KOPT-K1 (cell line): ENCODE data around the gene TXNRD2.
"Not testable (repeated sequence)": the region's sequence is repeated elsewhere in the genome, so short reads cannot be mapped to it uniquely, and the experiment has no call there.

Source experiments
- H3K27ac ChIP-seq: fragments of 200-600 bp; sonication (generic); 2 replicates; pipeline ENCODE4 v1.5.1; 2016; ENCODE audit warnings: antibody characterized with exemption, mild to moderate bottlenecking, low read depth, low read length; ENCODE audit not compliant: poor library complexity, severe bottlenecking
- H3K36me3 ChIP-seq: fragments of 200-600 bp; sonication (generic); 2 replicates; pipeline ENCODE4 v1.5.1; 2017; ENCODE audit warnings: antibody characterized with exemption, mild to moderate bottlenecking, low read length, moderate library complexity; ENCODE audit not compliant: insufficient read depth
- H3K9me3 ChIP-seq: fragments of 200-600 bp; sonication (generic); 2 replicates; pipeline ENCODE4 v1.5.1; 2017; ENCODE audit warnings: antibody characterized with exemption, low read length, mild to moderate bottlenecking; ENCODE audit not compliant: insufficient read depth, poor library complexity, severe bottlenecking

The TXNRD2 gene

DNA sequence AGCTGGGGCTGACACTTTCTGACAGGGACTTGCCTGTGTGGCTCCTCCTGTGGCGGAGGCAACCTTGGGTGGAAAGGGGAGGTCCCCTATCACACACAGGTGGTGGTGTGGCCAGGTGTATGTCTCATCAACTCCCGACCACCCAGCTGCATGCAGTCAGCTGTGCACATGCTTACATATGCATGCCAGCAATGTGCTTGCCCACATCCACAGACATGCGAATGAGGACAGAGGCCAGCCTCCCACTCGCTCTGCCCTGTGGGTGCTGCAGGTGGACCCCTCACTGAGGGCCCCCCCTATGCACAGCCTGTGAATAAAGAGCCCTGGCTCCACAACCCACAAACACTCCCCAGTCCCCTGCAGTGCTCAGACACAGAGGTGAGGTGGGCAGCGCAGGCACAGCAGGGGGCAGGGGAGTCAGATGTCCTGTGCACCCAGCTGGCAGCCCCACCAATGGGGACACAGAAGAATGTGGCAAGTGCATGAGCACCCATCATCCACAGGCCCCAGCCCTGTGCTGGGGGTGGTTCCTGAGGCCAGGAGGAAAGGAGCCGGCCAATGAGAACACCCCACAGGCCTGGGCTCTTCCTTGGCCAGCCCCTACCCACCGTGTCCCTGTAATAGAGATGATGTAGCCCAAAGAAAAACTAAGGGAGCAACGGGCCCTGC is 96.4 kb downstream of the TXNRD2 start:
- Histone ChIP-seq H3K9me3 (no peaks in the 10 kb centered on the region), H3K27ac (no peak overlapping the region), H3K36me3 (peaks cover 75% of the 10 kb centered on the region)

DNA sequence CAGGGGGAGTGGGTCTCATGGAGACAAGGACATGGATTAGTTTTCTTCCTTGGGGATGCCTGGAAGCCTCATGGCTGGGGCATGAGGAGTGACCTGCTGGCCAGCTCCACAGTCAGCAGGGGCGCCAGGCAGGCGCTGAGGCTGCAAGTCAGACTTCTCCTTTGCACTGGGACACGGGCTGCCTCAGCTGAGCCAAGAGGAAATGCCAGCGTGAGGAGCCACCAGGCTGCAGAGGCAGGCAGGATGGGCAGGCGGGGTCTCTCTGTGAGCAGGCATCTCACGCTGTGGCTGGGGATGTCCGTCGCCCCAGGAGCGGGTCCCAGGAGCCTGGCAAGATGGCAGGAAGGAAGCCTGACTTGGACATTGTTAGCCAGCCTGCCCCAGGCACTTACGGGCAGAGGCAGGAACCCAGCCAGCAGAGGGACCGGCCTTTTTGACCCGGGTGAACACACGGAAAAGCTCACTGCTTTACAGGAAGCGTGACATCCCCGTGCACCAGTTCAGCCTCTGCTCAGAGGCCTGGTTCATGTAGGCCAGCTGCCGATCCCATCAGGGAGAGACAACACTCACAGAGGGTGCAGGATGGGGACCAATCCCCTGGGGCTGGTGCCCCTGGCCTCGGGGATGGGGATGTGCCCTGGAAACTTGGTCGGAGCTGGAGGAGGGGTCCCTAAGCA is 97.1 kb downstream of the TXNRD2 start:
- Histone ChIP-seq H3K36me3 (peaks cover 72% of the 10 kb centered on the region), H3K27ac (no peak overlapping the region), H3K9me3 (no peaks in the 10 kb centered on the region)

DNA sequence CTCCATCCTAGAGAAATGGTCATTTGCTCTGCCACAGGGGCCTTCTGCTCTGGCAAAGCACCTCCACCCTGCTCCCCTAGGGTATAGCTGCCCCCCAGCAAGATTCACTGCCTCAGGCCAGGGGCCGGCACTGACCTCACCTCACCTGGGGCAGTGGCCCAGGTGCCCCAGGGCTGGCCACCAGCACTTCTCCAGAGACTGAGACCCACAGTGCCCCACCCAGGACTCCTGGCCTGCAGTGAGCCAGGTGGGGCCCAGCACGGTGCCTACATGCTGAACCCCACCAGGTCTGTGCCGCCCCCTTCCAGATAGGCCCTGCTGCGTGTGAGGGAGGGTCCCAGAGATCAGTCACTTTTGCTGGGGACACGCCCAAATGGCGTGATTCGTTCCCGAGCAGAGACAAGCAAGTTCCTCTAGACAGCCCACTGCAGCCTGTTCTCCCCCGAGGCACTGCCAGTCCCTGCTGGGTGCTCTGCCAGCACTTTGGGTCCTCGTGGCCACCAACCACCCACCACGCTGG is 97.7 kb downstream of the TXNRD2 start:
- Histone ChIP-seq H3K27ac (no peak overlapping the region), H3K9me3 (no peaks in the 10 kb centered on the region), H3K36me3 (peaks cover 66% of the 10 kb centered on the region)

DNA sequence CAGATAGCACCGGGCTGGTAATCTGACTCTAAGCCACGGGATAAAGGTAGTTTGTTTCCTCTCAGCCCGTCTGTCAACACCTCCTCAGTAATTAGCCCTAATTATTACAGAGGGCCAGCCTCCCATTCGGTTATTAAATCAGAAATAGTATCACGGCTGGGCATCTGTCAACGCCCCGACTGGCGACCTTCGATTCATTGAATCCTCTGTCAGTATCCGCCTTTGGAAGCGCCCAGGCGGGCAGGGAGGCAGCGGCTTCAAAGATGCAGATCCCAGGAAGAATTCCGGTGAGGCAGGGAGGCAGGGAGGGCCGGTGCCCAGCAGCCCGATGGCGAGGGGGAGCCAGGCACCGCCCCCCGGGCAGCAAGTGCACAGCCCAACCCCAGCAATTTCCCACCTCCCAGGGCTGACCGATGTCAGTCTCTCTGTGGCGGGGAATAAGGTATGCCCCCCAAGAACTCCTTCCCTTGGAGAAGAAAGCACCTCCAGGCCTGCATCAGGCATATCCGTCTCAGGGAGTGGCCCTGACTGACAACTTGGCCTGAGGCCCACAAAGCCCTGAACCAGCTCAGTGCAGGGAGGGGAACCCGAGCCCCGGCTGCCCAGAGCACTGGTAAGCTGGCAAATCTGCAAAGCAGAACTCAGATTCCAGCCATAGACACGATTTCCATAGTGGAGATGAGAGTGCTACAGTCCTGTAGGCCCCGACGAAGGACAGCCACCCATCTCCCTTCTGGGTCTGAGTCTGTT is 98.3 kb downstream of the TXNRD2 start:
- H3K27ac ChIP-seq = no peak overlapping the region

DNA sequence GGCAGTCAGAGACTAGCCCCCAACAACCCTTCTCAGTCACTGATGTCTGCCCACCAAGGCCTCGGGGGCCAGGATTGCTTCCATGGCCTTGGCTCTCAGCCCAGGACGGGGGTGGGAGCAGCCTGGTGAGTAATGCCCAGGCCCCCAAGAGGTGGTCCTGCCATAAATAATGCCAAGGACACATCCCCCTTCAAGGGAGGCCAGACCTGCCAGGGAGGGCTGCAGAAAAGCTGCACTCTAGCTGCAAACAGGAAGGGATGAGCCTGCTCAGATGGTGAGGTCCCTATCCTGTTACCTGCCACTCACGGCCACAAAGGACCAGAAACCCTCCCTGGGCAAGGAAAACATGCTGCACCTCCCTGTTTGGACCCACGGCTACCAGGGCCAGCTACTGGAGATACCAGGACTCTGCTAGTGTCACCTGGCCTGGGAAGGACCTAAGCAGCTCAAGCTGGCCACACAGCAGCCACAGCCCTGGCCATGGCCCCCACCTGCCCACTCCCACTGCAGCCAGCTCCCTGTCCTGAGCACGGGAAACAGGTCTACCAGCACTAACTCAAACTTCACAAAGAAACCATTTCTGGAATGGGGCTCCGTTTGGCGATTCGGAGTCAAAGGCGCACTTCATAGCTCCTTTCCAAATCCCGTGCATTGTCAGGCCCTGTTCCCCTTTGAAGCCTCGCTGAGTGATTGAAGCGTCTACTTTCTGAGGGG is 99.1 kb downstream of the TXNRD2 start:
- no peak overlapping the region for H3K27ac ChIP-seq
- H3K36me3 ChIP-seq = peaks cover 53% of the 10 kb centered on the region
- H3K9me3 ChIP-seq = no peaks in the 10 kb centered on the region

More for the DNA sequence above, 98.3 kb downstream of the TXNRD2 start:
- Histone ChIP-seq H3K36me3 (peaks cover 60% of the 10 kb centered on the region), H3K9me3 (no peaks in the 10 kb centered on the region)

DNA sequence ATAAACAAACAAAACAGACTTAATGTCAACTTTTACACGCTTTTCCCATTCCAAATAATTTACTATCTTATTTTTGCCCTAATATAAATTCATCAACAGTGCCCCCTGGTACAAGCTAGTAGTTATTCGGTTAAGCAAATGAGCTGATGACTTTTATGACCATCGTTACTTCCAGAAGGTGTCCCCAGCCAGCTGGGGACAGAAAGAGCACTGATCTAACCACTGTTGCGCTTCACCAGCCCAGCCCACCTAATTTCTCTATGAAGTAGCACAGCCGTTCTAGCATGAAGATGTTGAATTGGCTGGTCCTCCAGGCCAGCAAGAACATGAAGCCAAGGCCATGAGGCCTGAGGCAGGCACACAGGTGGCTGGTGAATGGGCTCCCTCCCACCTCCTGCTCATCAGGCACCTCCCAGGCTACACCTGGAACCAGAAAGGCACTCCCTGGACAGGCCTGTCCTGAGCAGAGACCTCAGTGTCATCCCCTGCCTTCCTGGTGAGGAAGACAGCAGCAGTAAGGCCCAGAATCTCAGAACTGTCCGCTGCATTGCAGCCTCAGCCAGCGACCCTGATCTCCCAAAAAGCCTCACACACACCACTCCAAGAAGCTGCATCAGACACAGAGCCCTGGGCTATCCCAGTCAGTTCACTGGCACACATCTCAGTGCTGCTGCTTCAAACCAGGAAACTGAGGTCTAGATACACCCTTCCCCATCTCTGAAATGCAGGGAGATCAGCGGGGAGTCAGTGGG is 99.8 kb downstream of the TXNRD2 start:
- Histone ChIP-seq H3K27ac (no peak overlapping the region), H3K36me3 (peaks cover 45% of the 10 kb centered on the region), H3K9me3 (no peaks in the 10 kb centered on the region)

DNA sequence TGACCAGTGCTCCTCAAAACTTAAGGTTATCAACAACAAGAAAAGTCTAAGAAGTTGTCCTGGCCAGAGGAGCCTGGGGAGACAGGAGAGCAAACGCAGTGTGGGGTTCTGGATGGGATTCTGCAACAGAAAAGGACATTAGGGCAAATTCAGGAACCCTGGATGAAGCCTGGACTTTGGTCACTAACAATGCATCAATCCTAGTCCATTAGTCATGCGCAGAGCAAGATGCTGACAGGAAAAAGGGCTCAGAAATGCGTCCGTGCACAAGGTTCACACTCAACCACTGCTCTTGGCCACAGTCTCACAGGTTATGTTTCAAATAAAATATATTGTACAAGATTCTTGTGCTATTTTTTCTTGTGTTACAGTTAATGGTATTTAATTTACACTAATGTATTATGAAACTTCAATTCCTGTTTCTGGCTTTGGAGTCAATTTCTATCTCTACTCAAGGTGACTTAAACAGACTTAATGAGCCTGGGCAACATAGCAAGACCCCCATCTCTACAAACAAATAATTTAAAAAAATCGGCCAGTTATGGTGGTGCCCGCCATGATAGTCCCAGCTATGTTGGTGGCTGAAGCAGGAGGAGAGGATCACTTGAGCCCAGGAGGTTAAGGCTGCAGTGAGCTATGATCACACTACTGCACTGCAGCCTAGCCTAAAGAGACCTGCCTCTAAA is 100.5 kb downstream of the TXNRD2 start:
- Histone ChIP-seq H3K9me3 (no peaks in the 10 kb centered on the region), H3K27ac (no peak overlapping the region)

DNA sequence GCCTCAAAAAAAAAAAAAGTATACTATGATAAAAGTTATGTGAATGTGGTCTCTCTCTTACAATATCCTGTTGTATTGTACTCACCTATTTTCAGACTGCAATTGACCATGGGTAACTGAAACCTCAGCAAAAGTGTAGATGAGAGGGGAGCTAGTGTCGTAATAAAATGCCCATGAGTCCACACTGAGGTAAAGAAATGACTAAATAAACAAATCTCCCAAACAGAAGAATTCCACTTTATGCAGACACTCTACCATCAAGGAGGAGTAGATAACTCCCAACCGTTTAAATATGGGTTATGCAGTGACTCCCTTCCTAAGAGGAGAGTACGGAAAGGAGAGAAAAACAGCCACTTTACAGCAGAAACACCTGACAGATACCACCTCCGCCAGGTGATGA is 101.6 kb downstream of the TXNRD2 start:
- no peaks in the 10 kb centered on the region for H3K9me3 ChIP-seq
- no peak overlapping the region for H3K27ac ChIP-seq
- H3K36me3 ChIP-seq = peaks cover 28% of the 10 kb centered on the region; the same call in 1 of the 2 replicates

More for the DNA sequence above, 100.5 kb downstream of the TXNRD2 start:
- peaks cover 38% of the 10 kb centered on the region; the same call in 1 of the 2 replicates for H3K36me3 ChIP-seq

DNA sequence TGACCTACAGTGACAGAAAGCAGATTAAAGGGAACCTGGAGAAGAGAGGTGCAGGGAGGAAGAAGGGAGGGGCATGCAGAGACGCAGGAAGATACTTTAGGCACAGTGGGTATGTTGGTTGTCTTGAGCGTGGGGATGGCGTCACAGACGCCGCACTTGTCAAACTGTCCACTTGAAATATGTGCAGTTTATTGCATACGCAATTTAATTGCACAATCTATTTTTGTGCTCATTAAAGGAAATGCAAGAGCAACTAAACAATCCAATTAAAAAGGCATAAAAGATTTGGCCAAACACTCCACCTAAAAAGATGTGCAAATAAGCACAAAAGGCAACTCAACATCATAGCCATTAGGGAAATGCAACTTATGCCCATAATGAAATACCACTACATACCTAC is 103.7 kb downstream of the TXNRD2 start:
- H3K9me3 ChIP-seq = no peaks in the 10 kb centered on the region
- H3K27ac ChIP-seq = no peak overlapping the region
- H3K36me3 ChIP-seq = peaks cover 11% of the 10 kb centered on the region; the same call in 1 of the 2 replicates

DNA sequence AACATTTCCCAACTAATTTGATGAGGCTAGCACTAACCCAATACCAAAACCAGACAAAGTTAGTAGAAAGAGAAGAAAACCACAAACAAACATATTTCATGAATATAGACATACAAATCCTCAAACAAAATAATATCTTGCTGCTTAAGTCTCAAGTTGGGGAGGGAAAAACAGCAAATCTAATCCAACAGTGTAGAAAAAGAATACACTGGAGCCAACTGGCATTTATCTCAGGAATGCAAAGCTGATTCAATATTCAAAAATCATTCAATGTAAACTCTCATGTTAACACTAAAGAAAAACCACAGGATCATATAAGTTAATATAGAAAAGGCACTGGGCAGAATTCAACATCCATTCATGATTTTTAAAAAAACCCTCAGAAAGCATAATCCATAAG is 105.1 kb downstream of the TXNRD2 start:
- no peak overlapping the region for H3K27ac ChIP-seq
- H3K36me3 ChIP-seq = 0 out of 2 replicates have a peak, but pooled peaks cover 7% of the 10 kb centered on the region
- H3K9me3 ChIP-seq = no peaks in the 10 kb centered on the region

DNA sequence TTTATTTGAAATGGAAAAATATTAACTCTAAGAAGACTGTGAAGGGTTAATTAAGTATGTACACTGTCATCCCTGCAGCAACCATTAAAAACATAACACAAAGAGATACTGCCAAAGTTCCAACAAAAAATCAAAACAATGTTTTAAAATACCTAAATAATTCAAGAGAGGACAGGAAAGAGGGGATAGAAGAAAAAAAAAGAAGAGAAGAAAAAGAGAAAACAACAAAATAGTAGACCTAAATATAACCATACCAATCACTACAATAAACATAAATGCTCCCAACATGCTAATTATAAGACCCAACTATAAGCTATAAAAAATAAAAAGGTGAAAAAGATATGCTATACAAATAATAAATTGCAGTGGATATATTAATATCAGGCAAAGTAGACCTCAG is 107.0 kb downstream of the TXNRD2 start:
- Histone ChIP-seq H3K9me3 (no peaks in the 10 kb centered on the region), H3K36me3 (no peaks in the 10 kb centered on the region), H3K27ac (no peak overlapping the region)

DNA sequence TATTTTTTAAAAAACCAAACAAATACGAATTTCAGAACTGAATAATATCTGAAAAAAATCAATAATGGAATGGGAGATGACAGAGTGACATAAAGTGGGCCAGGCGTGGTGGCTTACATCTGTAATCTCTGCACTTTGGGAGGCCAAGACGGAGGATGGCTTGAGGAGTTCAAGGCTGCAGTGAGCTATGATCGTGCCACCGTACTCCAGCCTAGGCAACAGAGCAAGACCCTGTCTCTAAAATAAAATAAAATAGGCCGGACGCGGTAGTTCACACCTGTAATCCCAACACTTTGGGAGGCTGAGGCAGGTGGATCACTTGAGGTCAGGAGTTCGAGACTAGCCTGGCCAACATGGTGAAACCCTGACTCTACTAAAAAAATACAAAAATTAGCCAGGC is 108.3 kb downstream of the TXNRD2 start:
- not testable (repeated sequence) for H3K36me3 ChIP-seq, H3K9me3 ChIP-seq, H3K27ac ChIP-seq

DNA sequence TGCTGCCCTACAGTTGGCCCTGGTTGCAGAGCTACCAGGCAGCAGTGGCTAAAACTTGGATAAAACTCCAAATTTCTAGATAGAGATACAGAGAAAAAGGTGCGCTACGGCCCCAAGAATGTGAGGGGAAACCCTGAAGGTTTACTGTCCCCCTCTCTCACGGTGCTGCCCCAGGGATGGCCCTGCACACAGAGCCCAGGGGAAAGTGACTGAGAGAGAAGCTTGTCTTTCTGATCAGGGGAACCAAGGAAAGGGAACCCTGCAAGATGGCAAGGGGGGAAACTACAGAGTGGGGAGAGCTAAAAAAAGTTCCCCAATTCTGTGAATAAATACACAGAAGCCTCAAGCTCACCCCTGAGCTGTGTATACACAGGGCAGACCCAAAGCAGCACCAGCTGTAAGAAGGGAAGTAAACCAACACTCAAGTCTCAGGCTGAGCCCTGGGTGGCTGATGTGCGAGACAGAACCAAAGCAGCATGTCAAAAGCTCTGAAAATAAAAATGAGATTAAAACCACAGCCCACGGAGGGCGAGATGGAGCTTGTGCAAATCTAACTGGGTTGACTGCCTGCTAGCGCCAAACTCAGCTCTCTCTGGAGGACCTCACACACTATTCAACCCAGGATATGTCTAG is 109.0 kb downstream of the TXNRD2 start:
- H3K36me3 ChIP-seq = no peaks in the 10 kb centered on the region
- H3K27ac ChIP-seq = peak overlapping the region; percentile 26
- H3K9me3 ChIP-seq = no peaks in the 10 kb centered on the region
